ENCODE measurements around the gene C1orf226.

The C1orf226 gene

DNA sequence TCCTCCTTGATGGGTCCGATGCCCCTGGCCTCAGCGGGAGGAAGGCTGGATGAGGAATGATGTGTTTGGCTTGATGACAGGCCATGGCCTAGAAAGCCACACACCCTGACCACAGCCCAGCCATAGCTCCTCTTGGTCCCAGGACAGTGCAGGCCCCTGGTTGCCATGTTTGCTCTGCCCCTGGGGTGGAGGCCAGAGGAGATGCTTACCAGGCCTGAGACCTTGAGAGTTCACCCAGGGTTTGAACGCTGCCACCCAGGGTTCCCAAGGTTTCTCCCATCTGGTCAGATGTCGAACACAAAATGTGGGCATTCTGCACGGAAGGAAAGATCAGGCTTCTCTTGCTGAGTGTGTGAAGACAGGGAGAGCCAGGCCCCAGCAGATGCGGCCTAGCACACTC is 2.6 kb downstream of the C1orf226 start:
- DNase-seq, result no peak

DNA sequence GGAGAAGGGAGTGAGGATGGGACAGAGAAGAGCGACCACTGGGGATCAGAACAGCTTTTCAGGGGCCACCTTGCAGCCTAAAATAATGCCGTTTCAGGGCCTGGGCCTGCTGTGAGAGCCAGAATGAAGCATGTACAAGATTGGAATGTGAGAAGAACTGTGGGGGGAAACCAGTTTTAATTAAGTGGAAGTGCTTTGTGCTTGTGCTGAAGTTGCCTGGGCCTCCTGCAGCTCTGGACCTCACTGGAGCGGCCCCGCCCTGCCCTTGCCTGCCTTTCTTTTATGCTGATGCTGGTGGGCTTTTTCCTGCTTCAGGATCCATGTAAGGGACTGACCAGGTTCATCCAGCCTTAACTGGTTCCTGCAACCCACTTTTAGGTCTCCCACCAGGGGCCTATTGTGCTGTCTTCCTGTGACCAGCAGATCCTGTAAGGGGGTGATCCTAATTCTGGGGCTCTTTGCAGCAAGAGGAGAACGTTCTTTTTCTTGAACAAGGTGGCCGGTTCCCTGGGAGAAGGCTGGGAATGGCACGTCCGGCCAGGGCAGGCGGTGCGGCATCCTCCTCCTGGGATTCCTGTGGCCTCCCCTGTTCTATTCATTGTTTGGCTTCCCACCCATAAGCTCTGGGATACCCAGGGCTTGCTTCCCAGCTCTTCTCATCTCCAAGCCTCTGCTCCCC is 3.2 kb downstream of the C1orf226 start:
- no peak for DNase-seq

DNA sequence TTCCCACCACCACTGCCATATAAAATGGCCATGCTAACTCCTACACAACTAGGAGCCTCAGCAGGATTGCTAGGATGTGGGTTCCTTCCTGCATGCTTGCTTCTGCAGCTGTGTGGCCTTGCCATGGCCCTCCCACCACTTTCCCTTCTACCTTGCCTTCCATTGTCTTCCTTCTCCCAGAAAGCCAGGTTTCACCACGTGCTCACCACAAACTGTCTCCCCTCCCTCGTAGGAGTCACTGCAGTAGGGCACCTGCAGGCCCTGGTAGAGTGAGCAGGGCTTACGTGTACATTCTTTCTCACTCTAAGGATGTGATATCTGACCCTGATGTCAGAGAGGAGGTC is 3.7 kb downstream of the C1orf226 start:
- no peak for DNase-seq

DNA sequence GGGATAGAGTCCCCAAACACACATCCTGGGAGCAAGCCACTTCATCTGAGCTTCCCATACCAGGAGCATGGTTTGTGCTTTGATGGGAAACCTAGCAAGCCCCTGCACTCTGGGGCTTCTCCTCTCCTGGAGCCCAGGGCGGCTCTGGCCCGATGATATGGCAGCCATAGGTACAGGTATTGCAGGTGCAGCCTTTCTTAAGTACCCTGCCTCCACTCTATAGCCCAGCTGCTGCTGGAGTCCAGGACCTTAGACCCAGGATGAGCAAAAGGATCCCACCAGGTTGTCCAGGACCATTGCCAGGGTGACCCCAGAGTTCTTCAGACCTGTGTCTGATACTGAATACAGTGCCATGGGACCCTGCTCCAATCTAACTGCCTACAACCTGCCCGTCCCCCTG is 4.2 kb downstream of the C1orf226 start:
- no peak for DNase-seq

DNA sequence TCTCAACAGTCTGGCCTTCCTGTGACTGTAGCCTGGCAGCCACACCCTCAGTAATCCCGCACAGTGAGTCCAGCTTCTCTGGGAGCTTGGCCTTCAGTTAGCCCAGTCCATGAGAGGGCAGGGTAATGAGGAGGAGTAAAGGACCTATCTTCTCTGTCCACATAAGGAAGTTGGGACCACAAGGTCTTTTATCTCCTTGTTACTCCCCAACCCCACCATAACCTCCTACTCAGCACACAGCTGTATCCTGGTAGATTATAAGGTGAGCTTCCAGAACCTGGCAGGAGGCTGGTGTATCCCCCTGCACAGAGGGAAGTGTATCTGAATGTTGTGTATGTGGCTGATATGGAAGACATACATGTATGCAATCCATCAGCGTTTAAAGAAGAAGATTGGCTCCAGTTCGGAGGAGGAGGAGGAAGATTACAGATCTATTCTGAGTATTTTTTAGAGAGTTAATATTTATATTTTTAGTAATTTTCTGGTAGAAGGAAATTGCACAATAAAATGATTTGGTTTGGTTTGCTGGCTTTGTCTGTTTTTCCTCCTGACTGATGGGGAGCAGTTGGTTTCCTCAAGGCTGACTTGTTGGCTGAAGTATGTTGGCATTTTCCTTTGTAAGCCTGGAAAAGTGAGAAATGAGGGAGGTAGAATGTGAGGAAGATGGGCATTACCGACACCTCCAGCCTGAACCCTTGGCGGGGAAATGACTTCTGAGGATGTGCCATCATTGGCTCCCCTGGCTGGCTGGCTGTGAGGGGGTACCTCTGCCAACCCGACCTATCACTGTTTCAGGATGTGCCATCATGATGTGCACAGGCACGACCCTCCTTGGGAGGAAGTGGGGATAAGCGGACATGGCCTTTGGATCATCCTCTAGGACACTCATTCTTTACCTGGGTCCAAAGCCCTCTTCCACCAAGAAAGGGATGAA is 5.0 kb downstream of the C1orf226 start:
- DNase-seq, result no peak

DNA sequence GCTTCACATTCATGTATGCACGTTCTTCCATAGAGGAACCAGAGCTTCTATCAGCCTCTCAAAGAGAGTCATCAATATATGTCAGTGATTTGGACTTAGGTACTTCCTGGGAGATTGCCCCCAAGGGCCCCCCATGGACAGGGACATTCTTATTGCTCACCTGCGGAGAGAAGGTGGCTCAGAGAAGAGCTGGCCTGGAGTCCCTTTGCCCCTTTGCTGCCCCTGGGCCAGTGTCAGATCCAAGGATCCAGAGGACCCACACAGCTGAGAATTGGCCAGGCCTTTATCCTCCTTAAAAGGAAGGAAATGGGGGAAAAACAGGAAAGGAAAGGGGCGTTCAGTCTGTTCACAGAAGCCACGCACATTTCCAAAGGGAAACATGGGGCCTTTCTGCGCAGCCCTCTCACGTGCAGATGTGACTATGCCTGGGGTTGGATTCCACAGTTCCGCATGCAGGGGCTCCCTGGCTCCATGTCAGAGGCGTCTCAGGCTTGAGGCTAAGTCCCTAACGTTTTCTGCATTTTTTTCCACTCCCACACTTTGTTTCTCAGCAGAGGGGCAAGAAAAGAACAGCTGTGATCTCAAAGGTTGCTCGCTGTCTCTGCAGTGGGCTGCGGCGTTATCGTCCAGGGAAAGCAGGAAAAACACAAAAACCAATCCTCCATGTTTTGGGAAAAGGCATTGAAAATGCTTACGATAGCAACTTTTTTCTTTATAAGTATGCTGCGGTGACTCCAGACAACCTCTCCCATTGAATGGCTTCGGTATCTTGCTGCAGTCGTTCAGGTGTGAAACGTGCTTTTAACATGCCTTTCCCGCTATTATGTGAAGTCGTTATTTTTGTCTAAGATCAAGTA is 5.9 kb downstream of the C1orf226 start:
- DNase-seq, result no peak

DNA sequence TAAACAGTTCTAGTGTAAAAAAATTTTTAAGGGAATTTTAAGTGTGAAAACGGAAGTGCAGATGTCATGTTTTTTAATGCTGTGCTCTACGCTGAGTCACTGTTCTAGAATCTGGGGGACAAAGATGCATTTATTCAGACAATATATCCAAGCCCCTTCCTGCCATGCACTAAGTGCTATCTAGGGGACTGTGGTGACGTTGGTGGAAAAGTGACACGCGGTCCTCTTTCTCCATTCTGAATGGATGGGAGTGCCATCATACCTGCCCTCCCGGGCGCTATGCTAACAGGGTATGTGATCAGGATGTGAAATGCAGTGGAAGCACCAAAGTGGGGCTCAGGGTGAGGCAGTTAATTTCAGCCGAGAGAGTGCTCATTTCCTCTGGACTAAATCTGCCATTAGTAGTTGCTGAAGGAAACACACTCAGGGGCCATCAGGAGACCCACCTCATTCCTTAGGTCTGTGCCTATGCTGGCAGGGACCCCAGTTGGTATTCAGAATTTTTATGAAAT is 6.6 kb downstream of the C1orf226 start:
- DNase-seq, result no peak

DNA sequence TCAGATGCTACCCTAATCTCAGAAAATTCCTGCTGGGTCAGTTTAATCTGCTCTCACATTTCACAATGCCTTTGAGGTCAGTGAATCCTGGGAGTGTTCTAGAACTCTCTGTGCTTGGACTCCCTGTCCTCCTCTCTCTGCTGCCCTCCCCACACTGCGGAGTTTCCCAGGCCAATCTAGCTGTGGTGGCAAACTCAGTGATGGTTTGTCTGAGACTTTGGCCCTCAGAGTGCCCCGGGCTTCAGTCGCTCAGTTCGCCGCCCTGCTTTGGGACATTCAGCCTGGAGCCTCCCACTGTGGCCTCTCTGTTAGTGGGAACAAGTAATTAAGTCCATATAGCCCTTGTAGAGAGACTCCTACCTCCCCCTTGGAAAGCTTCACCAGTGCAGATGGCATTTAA is 7.1 kb downstream of the C1orf226 start:
- DNase-seq, result no peak

DNA sequence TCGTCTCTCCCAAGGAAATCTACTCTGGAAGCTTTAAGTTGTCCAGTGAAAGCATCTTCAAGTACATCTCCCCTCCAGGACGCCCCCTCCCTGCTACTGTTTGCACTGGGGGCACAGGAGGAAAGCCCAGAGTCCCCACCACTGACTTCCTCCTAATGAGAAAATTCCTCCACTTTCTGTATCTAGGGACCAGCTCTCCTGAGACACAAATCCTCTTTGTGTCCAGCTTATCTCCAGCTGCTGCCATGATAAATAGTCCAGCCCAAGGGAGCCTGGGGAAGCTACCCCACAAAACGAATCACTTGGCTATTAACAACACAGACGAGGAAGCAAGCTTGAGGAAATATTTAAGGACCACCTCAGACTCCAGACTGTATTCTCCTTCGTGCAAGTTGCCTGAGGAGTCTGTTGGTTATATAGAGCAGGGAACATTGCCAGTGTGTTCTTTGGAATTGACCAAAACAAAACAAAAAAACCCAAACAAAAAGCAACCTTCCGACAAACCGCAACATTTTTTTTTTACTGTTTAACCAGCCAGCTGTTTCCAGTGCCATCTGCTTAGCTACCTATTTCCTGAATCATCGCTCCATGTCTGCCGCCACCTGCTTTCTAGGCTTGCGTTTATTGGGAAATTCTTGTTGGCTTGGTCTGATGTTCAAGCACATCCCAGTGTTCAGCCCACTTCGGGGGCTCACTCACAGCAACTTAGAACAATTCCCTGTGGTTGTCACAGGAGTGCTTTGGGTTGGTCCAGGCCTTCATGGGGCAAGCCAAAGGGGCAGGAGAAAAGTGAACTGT is 7.7 kb downstream of the C1orf226 start:
- no peak for DNase-seq

DNA sequence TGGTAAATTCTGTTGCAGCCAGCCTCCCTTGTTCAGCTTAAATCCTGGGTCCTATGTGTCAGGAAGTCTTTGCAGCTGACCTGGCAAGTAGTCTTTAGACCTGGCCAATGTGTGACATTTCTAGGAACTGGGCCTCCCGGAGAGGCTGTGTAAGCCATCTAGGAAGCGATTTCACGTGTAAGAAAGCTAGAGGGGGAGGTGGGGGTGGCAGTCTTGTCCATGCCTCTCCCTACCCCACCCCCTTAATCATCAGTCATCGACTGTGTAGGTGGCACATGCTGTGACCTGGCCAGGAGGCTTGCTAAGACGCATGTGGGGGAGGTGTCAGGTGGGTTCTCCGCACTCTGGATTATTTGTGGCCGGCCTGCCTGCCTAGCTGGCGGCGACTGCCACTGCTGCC is 8.4 kb downstream of the C1orf226 start:
- DNase-seq, result no peak

DNA sequence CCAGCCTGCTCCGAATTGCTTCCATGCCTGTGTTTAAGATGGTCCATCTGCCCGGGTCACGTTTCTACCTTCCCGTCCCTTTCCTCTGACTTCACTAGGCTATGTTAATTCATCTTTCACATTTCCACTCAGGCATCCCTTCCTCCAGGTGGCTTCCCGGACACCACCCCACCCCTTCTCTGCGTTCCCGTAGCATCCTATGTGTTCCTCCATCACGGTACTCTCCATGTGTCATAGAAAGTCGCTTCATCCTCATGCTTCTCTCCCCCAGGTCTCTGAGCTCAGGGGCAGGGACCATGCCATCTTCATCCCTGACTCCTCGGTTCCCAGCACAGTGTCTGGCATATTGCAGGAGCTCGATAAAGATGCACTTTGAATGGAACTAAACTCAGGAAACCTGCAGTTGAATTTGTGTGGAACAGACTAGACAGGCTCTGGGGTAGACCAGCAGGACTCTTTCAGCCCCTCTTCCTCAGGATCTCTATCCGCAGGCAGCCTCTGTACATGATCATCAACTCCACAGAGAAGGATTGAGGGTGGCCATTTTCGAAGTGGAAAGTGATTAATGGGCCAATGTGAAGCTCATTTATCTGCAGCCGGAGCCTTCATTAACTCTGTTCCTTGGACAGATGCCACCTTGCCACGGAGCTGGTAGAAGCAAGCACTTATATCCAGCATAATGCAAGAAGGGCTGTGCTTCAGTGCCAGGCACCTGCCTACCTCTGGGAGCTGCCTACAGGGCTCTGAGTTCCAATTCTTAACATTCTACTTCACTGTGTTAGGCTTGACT is 9.1 kb downstream of the C1orf226 start:
- no peak for DNase-seq

DNA sequence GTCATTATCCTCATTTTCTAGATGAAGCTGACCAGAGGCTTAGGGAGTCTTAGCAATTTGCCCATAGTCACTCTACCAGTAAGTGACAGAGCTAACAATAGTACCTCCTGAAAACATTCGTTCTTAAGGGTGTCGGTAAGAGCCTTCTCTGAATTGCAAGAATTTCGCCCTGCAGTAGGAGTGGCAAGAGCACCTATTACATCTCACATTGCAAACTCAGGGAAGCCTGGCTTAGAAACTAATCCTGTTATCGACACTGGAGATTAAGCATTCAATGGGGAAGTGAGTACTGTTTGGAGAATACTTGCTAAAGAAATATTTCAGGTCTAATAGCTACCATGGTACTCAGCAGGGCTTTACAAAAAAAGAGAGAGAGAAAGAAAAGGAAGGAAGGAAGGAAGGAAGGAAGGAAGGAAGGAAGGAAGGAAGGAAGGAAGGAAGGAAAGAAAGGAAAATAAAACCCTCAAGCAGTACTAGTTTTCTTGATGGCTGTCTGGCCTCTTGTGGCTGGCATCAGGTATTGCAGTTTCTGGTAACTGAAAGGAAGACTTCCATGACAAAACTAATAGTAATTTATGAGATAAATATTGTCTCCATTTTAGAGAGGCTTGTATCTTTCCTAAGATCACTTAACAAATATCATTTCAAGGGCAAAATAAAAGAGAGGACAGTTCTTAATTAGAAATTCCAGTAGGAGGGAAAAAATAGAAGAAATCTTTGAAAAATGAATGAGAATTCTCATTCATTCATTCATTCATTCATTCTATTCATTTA is 10.4 kb downstream of the C1orf226 start:
- peak in 9 of 56 donors; percentile 1 to 42 (median 11) for DNase-seq

DNA sequence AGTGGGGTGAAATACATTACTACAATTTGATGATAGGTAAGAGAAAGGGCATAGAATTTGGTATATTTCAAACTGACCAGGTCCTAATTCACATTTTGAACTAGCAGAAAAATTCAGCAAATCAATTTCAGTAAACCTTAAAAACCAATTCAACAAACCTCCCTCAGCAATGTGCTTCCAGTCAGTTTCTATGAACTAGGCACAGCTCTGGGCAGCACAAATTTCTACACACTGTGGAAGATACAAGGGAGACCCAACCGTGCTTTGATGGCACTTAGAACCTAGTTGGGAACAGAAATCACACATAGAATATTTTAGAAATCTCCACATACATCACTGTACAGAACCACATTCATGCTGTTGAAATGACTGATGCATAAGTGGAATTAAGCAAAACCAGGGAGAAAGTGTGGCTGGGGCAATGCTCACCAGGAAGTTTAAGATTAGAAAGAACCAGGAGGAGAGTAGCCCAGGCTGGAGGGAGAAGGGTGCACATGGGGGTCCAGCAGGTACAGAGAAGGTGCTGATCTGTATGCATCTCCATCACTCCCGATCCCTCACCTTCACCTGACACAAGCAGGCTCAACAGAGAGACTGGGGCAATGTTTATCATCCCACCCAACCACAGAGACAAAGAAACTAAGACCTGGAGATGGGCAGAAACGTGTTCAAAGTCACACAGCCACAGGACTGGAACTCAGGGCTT is 14.8 kb downstream of the C1orf226 start:
- DNase-seq, result no peak

DNA sequence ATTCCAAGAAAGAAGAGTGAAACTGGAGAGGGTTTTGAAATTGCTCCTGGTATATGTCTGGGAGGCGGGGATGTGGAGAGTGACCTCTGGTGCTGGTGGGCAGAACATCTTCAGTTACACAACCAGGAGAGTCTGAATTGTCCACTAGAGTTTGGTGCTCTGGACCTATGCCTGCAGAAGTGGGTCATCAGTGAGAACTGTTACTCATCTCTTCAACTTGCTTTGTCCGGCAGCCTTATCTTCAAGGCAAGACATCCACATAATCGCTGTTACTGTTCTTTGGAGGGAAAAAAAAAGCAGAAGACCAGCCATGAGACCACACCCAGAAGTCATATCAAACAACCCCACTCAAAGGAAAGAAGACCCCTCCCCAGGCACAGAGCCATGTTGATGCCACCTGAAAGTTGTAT is 15.5 kb downstream of the C1orf226 start:
- no peak for DNase-seq

DNA sequence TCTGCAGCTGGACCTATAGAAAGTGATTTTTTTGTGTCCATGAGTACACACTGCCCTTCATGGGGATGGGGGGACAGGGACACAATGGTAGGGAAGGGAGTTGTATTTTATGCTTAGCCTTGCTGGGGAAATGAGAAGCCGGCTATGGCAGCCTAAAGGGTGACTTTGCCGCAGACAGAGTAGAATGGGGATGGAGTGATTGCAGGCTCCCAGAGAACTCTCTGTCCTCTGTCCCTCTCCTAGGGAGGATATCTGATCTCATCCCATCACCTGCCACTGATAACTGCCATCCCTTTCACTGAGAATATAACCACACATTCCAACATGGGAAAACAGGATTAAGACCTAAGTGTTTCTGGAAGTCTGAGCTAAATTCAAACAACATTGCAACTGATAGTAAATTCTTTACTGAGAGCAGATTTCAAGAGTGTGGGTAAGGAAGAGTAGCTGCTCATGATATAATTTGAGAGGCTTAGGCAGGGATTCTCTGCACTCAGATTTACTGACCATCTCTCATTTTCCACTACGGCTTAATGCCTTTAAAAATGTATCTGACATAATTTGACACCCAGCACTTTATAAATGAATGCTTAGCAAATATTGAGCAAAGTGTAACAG is 16.5 kb downstream of the C1orf226 start:
- DNase-seq, result no peak

DNA sequence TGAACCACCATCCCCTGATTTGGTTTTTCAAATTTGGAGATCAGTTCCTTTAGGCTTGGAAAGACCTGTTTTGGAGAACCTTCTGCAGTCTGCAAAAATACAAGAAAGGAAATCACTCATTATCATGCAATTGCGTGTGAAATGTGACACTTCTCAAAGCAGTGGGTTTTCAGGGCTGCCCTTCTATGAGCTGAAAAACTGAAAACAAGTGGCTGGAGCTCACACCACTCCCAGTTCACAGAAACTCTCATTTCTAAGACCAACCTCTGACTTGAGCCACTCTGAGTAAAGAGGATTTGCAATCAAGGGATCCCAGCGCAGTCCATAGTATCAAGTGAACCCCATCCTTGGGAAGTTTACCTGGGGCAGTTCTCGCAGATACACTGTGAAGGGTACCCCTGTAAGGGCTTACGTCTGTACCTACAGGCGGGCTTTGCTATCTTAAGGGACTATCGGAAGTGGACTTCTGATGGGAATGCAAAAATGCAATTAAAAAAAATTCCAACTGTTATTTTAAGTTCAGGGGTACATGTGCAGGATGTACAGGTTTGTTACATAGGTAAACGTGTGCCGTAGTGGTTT is 17.6 kb downstream of the C1orf226 start:
- DNase-seq, result no peak

DNA sequence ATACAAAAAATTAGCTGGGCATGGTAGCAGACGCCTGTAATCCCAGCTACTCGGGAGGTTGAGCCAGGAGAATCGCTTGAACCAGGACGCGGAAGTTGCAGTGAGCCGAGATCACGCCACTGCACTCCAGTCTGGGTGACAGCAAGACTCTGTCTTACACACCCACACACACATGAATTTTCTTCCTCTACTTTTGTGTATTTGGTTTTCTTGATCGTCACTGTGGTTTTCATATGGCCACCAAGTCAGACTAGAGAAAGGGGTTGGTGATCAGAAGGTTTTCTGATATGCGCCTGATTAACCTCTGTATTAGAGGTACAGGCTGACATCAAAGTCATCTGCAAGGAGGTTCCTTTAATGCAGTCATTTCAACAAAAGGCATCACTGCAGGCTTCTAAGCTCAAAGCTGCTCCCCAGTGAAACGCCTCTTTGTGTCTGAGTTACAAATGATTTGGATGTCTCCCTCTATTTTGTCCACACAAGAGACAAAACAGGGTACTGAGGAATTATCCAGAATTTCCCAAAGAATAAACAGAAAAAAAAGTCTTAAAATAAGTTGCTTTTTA is 19.3 kb downstream of the C1orf226 start:
- no peak for DNase-seq

All from amygdala (tissue), 56 donors.